ENCODE data around the gene AGAP1. TPM values are rescaled to one million over a fixed set of nuclear protein-coding genes. Genes with fewer than 3 reads are reported as not detected.

Gene AGAP1
- total and polyA plus RNA-seq, 4 donors = 2.0 to 8.5 (median 5.4) TPM

GRCh38 chr2:235591921-235592320 lies 98.1 kb downstream of the AGAP1 start (continued):
- no peak for TF ChIP-seq CTCF (IDR thresholded peaks at IDR 0.05; ENCODE audit: low read depth, low read length, missing input control)
- no peak for TF ChIP-seq JUND (IDR thresholded peaks at IDR 0.05)
- no peak for TF ChIP-seq HNF4G (IDR thresholded peaks at IDR 0.05)

GRCh38 chr2:235592430-235592829 lies 98.6 kb downstream of the AGAP1 start:
- DNase-seq (ENCODE audit: low spot score) = no peak
- H3K27me3 ChIP-seq (ENCODE audit: control insufficient read depth in 4 of 4, insufficient read depth in 4 of 4, low read length in 3 of 4) = no peaks in the 10 kb centered on the region
- no peaks in the 10 kb centered on the region for H3K36me3 ChIP-seq (ENCODE audit: control insufficient read depth in 4 of 4, insufficient read depth in 3 of 4, low read depth in 1 of 4, low read length in 3 of 4)
- H3K9me3 ChIP-seq (ENCODE audit: control insufficient read depth in 4 of 4, low read length in 3 of 4) = no peaks in the 10 kb centered on the region
- H3K9ac ChIP-seq (ENCODE audit: low read depth in 1 of 2, low read length in 2 of 2) = no peak overlapping the region
- WGBS = 84% methylated on average over 11 of the region's 11 CpGs
- no peak overlapping the region for H3K27ac ChIP-seq (ENCODE audit: low read depth in 1 of 2, low read length in 2 of 2)
- TF ChIP-seq CTCF (IDR thresholded peaks at IDR 0.05; ENCODE audit: low read depth, low read length, missing input control) (no peak), FOXA2 (IDR thresholded peaks at IDR 0.05) (no peak), EGR1 (IDR thresholded peaks at IDR 0.05; ENCODE audit: low read depth in 2 of 2) (no peak), MAX (IDR thresholded peaks at IDR 0.05) (no peak), GABPA (IDR thresholded peaks at IDR 0.05 in 1 of 2, conservative IDR thresholded peaks at IDR 0.05 in 1 of 2) (no peak), ZBTB33 (IDR thresholded peaks at IDR 0.05) (no peak), RAD21 (IDR thresholded peaks at IDR 0.05) (no peak), SP1 (IDR thresholded peaks at IDR 0.05) (no peak), RXRA (IDR thresholded peaks at IDR 0.05) (no peak), FOXA1 (IDR thresholded peaks at IDR 0.05) (no peak), HNF4A (conservative IDR thresholded peaks at IDR 0.05) (no peak), ATF3 (IDR thresholded peaks at IDR 0.05) (no peak), NR2F2 (IDR thresholded peaks at IDR 0.05) (no peak), REST (IDR thresholded peaks at IDR 0.05) (no peak), YY1 (IDR thresholded peaks at IDR 0.05) (no peak), HNF4G (IDR thresholded peaks at IDR 0.05) (no peak), TAF1 (conservative IDR thresholded peaks at IDR 0.05) (no peak), JUND (IDR thresholded peaks at IDR 0.05) (no peak)
- H3K4me1 ChIP-seq (ENCODE audit: control insufficient read depth in 4 of 4, insufficient read depth in 4 of 4, low read length in 3 of 4) = no peaks in the 10 kb centered on the region
- no peak overlapping the region for H3K4me3 ChIP-seq (ENCODE audit: low read depth in 1 of 3, low read length in 3 of 3)

Measured in liver (tissue), 9 donors.